ENCODE data around the gene DAO.
A peak's percentile ranks its signal among the peaks of the same experiment; 100 is the strongest.
"Not testable (repeated sequence)": the region's sequence is repeated elsewhere in the genome, so short reads cannot be mapped to it uniquely, and the experiment has no call there.

The DAO gene

DNA sequence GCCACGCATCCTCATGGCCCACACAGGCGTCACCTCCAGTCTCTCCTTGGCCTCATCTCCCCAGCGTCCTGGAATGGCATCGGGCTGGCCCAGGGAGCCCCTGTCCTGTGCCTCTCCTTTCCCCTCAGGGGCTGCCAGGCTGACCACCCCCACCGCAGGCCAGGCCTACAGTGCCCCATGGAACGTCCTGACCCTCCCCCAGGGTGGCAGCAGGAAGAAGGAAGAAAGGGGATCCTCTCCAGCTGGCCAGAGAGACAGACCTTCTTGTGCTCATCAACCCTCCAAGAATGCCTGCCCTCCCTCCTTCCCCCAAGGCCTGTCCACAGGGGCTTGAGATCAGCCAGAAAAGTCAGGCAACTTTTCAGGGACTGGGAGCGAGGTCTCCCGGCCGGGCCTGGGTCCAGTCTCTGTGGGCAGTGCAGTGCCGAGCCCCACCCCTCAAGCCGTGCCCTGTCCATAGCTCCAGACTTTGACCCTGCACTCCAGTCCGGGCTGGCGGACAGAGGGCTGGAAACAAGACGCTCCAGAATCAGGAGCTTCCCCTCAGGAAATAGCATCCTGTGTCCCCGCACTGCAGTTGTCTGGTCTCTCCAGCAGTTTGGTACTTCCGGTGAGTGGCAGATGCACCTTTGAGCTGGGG is at the start of gene DAO:
TSS of gene DAO (plus strand) at position 478 of the 640 bp plus-strand sequence. CDS start 4,915 bp downstream, outside the sequence.
- DNase-seq, result no peak

DNA sequence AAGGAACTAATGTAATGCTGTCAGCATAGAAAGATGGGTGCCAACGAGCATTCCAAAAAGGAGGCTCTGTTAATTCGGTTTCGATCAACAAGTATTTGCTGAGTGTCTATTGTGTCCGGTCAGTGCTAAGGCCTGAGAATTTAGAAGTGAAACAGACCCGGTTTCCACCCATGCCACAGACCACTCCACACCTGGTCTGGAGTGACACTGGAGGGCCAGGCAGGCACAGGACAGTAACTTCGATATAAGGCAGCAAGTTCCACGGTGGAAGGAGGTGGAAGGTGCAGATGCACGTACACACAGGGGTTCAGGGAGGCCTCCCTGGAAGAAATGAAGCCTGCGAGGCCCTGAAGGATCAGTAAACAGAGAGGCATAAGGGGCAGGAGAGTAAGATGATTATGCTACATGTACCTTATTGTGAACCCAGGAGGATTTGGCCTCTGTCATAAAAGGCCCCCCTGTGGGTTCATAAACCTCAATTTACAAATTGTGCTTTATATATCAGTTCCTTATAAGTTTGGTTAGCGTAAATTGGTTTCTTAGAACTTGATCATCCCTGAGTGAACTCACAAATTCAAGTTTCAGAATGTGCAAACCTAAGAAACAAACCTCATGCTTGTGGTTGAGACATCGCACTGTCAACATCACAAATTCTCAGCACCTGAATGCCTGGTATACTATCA is 48.4 kb upstream of the DAO start:
- DNase-seq, result no peak

DNA sequence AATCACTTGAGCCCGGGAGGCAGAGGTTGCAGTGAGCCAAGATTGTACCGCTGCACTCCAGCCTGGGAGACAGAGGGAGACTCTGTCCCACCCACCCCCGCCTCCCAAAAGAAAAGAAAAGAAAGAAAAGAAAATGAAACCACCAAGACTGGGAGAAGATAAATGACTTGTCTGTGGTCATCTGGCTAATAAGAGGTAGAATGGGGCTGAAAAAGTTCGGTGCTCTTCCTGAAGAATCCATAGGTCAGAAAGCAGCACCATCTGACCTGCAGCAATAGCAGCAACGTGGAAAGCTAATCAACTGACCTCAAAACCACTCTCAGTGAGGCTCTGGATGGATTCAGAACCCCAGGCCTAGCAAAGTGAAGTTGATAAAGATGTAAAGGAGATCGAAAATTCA is 47.7 kb upstream of the DAO start:
- no peak for DNase-seq

- no peak for DNase-seq
Measured at GRCh38 chr12:108832730-108833354, 47.0 kb upstream of the DAO start.

DNA sequence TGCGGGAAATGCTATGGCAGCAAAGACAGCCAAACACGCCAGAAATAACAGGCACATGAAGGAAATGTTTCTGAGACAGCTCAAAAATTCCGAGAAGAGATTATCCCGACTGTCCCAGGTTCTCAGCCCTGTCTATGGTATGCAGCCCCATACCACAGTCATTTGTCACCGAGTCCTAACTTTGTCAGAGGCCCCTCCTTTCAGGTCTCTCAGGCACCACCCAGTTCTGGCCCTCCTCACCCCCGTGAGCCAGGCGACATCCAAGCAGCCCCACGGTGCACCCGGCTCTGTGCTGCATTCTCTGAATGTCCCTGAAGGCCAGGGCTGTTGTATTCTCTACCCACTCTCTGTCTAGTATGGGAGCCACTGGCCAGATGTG is 46.5 kb upstream of the DAO start:
- no peak for DNase-seq

DNA sequence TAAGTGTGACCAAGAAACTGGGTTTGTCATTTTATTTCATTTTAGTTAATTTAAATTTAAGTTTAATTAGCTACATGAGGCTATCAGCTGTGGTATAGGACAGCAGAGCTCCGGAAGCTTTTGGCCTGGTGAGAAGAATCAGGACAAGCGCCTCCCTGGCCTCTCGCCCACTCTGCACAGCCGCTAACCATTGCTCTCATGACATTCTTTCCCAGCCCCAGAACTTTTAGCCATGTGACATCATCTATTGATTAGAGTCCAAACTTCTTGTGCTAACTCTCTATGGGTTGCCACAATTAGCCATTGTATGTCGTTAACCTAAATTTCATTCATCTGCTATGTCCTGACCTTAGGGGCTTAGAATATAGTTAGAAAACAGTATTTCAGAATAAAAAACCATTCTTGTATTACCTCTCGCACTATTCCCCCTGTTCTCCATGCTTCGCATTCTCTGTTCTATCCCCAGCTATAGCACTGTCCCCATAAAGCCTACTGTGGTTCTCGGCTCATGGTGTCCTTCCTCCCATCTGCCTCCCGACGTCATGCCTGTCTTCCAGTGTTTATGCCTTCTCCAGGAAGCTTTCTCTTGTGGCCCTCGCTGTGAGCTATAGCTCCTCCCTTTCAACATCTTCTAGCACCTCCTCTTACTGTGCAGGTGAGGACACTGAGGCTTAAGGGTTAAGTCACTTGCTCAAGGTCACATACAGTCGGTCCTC is 46.0 kb upstream of the DAO start:
- DNase-seq, result no peak

GRCh38 chr12:108835860-108836634 is 43.8 kb upstream of the DAO start:
- no peak for DNase-seq

DNA sequence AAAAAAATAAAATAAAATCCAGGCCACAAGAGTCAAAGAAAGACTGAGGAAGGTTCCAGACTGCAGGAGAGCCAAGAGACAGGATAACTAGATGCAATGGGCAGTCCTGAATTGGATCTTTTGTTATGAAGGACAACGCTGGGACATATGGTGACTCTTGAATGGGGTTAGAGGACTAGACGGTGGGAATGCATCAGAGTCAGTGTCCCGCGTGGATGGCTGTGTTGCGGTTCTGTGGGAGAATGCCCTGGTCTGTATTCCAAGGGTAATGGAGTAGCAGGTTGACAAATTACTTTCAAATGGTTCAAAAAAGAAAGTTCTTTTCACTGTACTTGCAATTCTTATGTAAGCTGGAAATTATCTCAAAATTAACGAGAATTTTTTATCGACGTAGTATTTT is 42.7 kb upstream of the DAO start:
- DNase-seq, result no peak

GRCh38 chr12:108837680-108838079 is 42.2 kb upstream of the DAO start:
- no peak for DNase-seq

GRCh38 chr12:108838194-108839017 is 41.5 kb upstream of the DAO start:
- peak; percentile 43 for DNase-seq

DNA sequence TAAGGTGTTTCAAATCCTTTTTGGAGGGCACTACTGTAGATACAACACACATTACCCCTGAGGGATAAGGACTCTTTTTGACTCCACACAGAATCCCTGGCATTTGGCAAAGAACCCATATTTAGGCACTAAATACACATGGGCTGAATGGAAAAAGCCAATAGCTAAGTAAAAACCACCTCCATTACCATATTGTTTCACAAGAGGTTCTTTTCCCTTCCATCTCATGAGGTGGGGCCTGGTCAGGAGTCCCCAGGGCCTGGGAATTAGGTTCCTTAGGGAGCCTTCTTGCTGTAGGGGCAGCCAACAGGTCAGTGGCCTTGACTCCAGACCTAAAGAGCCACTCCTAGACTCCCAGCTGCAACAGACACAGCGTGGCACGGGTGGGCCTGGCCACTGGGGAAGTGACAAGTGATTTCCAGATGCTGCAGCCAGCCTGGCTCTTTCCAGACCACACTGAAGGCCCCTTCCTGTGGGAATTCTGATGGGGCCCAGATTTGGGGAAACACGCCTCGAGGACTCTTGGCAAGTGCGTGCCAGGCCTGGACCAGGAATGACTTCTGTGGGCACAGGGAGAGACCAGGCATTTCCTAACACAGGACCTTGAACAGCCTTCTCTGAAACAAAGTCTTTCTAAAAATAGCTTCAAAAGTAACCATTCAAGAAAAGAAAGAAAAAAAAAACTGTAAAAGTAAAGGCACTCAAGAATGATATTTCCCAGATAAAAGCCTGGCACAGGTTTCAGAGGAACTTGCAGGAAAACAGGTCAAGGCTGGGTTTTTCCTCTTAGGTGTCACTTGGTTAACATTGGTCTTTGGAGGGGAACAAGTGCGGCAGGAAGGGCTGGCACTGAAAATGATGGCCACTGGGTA is 40.6 kb upstream of the DAO start:
- no peak for DNase-seq

DNA sequence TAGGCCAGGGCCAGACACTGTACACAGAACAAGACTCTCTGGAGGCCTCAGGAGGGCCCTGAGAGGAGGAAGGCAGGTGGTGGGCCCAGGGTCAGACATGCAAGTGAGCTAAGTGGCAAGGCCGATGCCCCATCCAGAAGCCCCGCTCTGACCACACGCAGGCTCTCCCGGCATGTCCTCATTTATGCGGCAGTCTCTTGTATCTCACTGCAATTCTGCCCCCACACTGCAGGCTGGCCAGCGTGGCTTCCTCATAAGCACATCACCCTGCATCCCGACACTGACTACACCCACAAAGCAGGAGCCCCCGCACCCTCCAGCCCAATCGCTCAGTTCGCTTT is 40.0 kb upstream of the DAO start:
- no peak for DNase-seq

DNA sequence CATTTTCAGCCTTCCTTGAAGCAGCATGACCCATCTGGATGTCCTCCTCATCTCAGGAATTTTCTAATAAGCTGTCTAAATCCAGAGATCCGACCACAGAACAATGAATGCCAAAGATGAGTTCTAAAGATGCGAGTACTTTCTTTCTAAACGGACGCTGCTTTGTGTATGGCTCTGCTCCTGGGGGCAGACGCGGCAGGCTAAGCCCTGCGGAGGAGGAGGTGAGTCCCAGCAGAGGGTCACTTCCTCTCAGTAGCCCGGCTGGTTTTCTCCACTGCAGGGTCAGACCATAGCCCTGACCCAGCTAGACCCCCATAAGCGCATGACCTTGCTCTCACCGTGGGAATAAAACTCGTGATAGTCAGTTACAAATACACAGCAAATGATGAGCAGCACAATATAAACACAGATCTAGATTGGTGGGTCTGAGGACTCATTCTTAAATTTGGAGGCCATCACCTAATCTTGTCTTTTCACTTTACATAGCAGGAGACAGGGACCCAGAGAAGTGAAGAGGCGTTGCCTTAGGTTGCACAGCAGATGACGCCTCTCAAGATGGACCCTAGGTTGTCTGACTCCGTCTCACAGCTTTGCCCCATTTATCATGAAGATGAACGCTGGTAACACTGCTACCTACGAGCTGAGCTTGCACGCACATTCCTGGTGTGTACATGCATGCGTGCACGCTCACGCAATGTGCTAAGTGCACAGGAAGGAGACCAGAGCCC is 39.1 kb upstream of the DAO start:
- DNase-seq, result no peak

- DNase-seq, result not testable (repeated sequence)
Measured at GRCh38 chr12:108841825-108842224, 38.1 kb upstream of the DAO start.

DNA sequence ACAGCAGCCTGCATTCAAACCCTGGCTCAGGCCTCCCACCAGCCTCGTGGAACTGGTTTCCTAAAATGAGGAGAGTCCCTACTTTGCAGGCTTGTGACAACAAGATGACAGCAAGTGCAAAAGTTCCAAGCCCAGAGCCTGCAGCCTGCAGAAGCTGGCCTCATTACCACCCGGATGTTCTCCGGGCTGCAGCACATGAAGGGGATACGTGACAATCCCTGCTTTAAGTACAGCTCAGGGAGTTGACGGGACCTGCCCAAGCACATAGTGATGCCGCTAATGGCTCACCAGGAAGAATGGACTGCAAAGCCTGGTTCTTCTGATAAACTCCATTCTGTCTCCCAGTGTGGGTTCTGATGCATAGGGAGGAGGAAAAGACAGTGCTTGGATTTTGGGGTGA is 37.5 kb upstream of the DAO start:
- no peak for DNase-seq

GRCh38 chr12:108843187-108843586 is 36.7 kb upstream of the DAO start:
- no peak for DNase-seq

- DNase-seq, result no peak
Measured at GRCh38 chr12:108845696-108846095, 34.2 kb upstream of the DAO start.

- DNase-seq, result no peak
Measured at GRCh38 chr12:108846290-108846701, 33.6 kb upstream of the DAO start.

- no peak for DNase-seq
Measured at GRCh38 chr12:108847705-108848104, 32.2 kb upstream of the DAO start.

GRCh38 chr12:108849660-108850059 is 30.2 kb upstream of the DAO start:
- no peak for DNase-seq

Measured in activated T-cell treated with anti-CD3 and anti-CD28 coated beads for 4 hours (primary cell).